ENCODE data around the gene MRO.

- no peak for TF ChIP-seq CTCF (IDR thresholded peaks at IDR 0.05)
- TF ChIP-seq POLR2AphosphoS5 (IDR thresholded peaks at IDR 0.05; ENCODE audit: low read depth, low read length), result no peak
These were observed 50.4 kb downstream of the MRO start for GRCh38 chr18:50769463-50769862.
